ENCODE measurements around the gene MVB12A.

The MVB12A gene

GRCh38 chr19:17421942-17422341, 2.1 kb downstream of the MVB12A start:
- Histone ChIP-seq H3K36me3 (ENCODE audit: control insufficient read depth, insufficient read depth, low read length) (no peaks in the 10 kb centered on the region), H3K27ac (ENCODE audit: low read depth, low read length) (no peak overlapping the region), H3K9ac (ENCODE audit: low read length) (no peak overlapping the region), H3K4me1 (ENCODE audit: control insufficient read depth, insufficient read depth, low read length) (peaks cover 12% of the 10 kb centered on the region; the same call in 1 of the 2 replicates), H3K4me3 (ENCODE audit: low read depth, low read length) (no peak overlapping the region), H3K9me3 (ENCODE audit: control insufficient read depth, insufficient read depth, low read depth, low read length) (no peaks in the 10 kb centered on the region), H3K27me3 (ENCODE audit: control insufficient read depth, insufficient read depth, low read length) (no peaks in the 10 kb centered on the region)

GRCh38 chr19:17423429-17424208, 3.8 kb downstream of the MVB12A start:
- H3K27me3 ChIP-seq (ENCODE audit: control insufficient read depth, insufficient read depth, low read length) = no peaks in the 10 kb centered on the region
- H3K36me3 ChIP-seq (ENCODE audit: control insufficient read depth, insufficient read depth, low read length) = no peaks in the 10 kb centered on the region
- H3K4me1 ChIP-seq (ENCODE audit: control insufficient read depth, insufficient read depth, low read length) = peaks cover 12% of the 10 kb centered on the region; the same call in 1 of the 2 replicates
- H3K9me3 ChIP-seq (ENCODE audit: control insufficient read depth, insufficient read depth, low read depth, low read length) = no peaks in the 10 kb centered on the region
- H3K27ac ChIP-seq (ENCODE audit: low read depth, low read length) = no peak overlapping the region
- no peak overlapping the region for H3K4me3 ChIP-seq (ENCODE audit: low read depth, low read length)
- H3K9ac ChIP-seq (ENCODE audit: low read length) = no peak overlapping the region

GRCh38 chr19:17424743-17425365, 5.0 kb downstream of the MVB12A start:
- Histone ChIP-seq H3K4me1 (ENCODE audit: control insufficient read depth, insufficient read depth, low read length) (peaks cover 5% of the 10 kb centered on the region; the same call in 1 of the 2 replicates), H3K27me3 (ENCODE audit: control insufficient read depth, insufficient read depth, low read length) (no peaks in the 10 kb centered on the region), H3K4me3 (ENCODE audit: low read depth, low read length) (peak overlapping the region; percentile 52), H3K27ac (ENCODE audit: low read depth, low read length) (no peak overlapping the region), H3K36me3 (ENCODE audit: control insufficient read depth, insufficient read depth, low read length) (no peaks in the 10 kb centered on the region), H3K9me3 (ENCODE audit: control insufficient read depth, insufficient read depth, low read depth, low read length) (no peaks in the 10 kb centered on the region), H3K9ac (ENCODE audit: low read length) (no peak overlapping the region)

GRCh38 chr19:17429641-17430113, 9.8 kb downstream of the MVB12A start:
- H3K27me3 ChIP-seq (ENCODE audit: control insufficient read depth, insufficient read depth, low read length) = no peaks in the 10 kb centered on the region
- 0 out of 2 replicates have a peak, but pooled peaks cover 2% of the 10 kb centered on the region for H3K4me1 ChIP-seq (ENCODE audit: control insufficient read depth, insufficient read depth, low read length)
- no peaks in the 10 kb centered on the region for H3K9me3 ChIP-seq (ENCODE audit: control insufficient read depth, insufficient read depth, low read depth, low read length)
- H3K36me3 ChIP-seq (ENCODE audit: control insufficient read depth, insufficient read depth, low read length) = no peaks in the 10 kb centered on the region
- H3K27ac ChIP-seq (ENCODE audit: low read depth, low read length) = no peak overlapping the region
- H3K4me3 ChIP-seq (ENCODE audit: low read depth, low read length) = no peak overlapping the region
- H3K9ac ChIP-seq (ENCODE audit: low read length) = no peak overlapping the region

GRCh38 chr19:17431417-17431816, 11.6 kb downstream of the MVB12A start:
- Histone ChIP-seq H3K9me3 (ENCODE audit: control insufficient read depth, insufficient read depth, low read depth, low read length) (no peaks in the 10 kb centered on the region), H3K27me3 (ENCODE audit: control insufficient read depth, insufficient read depth, low read length) (no peaks in the 10 kb centered on the region), H3K4me1 (ENCODE audit: control insufficient read depth, insufficient read depth, low read length) (no peaks in the 10 kb centered on the region), H3K9ac (ENCODE audit: low read length) (no peak overlapping the region), H3K4me3 (ENCODE audit: low read depth, low read length) (no peak overlapping the region), H3K27ac (ENCODE audit: low read depth, low read length) (no peak overlapping the region), H3K36me3 (ENCODE audit: control insufficient read depth, insufficient read depth, low read length) (no peaks in the 10 kb centered on the region)

- Histone ChIP-seq H3K9ac (ENCODE audit: low read length) (no peak overlapping the region), H3K36me3 (ENCODE audit: control insufficient read depth, insufficient read depth, low read length) (no peaks in the 10 kb centered on the region), H3K27ac (ENCODE audit: low read depth, low read length) (no peak overlapping the region), H3K4me3 (ENCODE audit: low read depth, low read length) (no peak overlapping the region), H3K4me1 (ENCODE audit: control insufficient read depth, insufficient read depth, low read length) (no peaks in the 10 kb centered on the region), H3K27me3 (ENCODE audit: control insufficient read depth, insufficient read depth, low read length) (no peaks in the 10 kb centered on the region), H3K9me3 (ENCODE audit: control insufficient read depth, insufficient read depth, low read depth, low read length) (no peaks in the 10 kb centered on the region)
Measured at GRCh38 chr19:17435218-17435617, 15.4 kb downstream of the MVB12A start.

- no peak overlapping the region for H3K27ac ChIP-seq (ENCODE audit: low read depth, low read length)
- H3K4me3 ChIP-seq (ENCODE audit: low read depth, low read length) = no peak overlapping the region
- no peaks in the 10 kb centered on the region for H3K36me3 ChIP-seq (ENCODE audit: control insufficient read depth, insufficient read depth, low read length)
- no peaks in the 10 kb centered on the region for H3K4me1 ChIP-seq (ENCODE audit: control insufficient read depth, insufficient read depth, low read length)
- H3K9me3 ChIP-seq (ENCODE audit: control insufficient read depth, insufficient read depth, low read depth, low read length) = no peaks in the 10 kb centered on the region
- no peaks in the 10 kb centered on the region for H3K27me3 ChIP-seq (ENCODE audit: control insufficient read depth, insufficient read depth, low read length)
- H3K9ac ChIP-seq (ENCODE audit: low read length) = no peak overlapping the region
Measured at GRCh38 chr19:17436094-17436873, 16.4 kb downstream of the MVB12A start.

GRCh38 chr19:17436874-17437267, 17.0 kb downstream of the MVB12A start:
- Histone ChIP-seq H3K4me1 (ENCODE audit: control insufficient read depth, insufficient read depth, low read length) (no peaks in the 10 kb centered on the region), H3K27ac (ENCODE audit: low read depth, low read length) (no peak overlapping the region), H3K36me3 (ENCODE audit: control insufficient read depth, insufficient read depth, low read length) (no peaks in the 10 kb centered on the region), H3K4me3 (ENCODE audit: low read depth, low read length) (no peak overlapping the region), H3K9ac (ENCODE audit: low read length) (no peak overlapping the region), H3K9me3 (ENCODE audit: control insufficient read depth, insufficient read depth, low read depth, low read length) (no peaks in the 10 kb centered on the region), H3K27me3 (ENCODE audit: control insufficient read depth, insufficient read depth, low read length) (no peaks in the 10 kb centered on the region)

- no peaks in the 10 kb centered on the region for H3K36me3 ChIP-seq (ENCODE audit: control insufficient read depth, insufficient read depth, low read length)
- H3K9me3 ChIP-seq (ENCODE audit: control insufficient read depth, insufficient read depth, low read depth, low read length) = no peaks in the 10 kb centered on the region
Measured at GRCh38 chr19:17441241-17442021, 21.6 kb downstream of the MVB12A start.

GRCh38 chr19:17445526-17446165, 25.8 kb downstream of the MVB12A start:
- Histone ChIP-seq H3K9me3 (ENCODE audit: control insufficient read depth, insufficient read depth, low read depth, low read length) (no peaks in the 10 kb centered on the region), H3K4me1 (ENCODE audit: control insufficient read depth, insufficient read depth, low read length) (no peaks in the 10 kb centered on the region), H3K27me3 (ENCODE audit: control insufficient read depth, insufficient read depth, low read length) (peaks cover 42% of the 10 kb centered on the region), H3K4me3 (ENCODE audit: low read depth, low read length) (no peak overlapping the region), H3K9ac (ENCODE audit: low read length) (no peak overlapping the region), H3K36me3 (ENCODE audit: control insufficient read depth, insufficient read depth, low read length) (no peaks in the 10 kb centered on the region), H3K27ac (ENCODE audit: low read depth, low read length) (no peak overlapping the region)

More at GRCh38 chr19:17441241-17442021, 21.6 kb downstream of the MVB12A start:
- Histone ChIP-seq H3K4me1 (ENCODE audit: control insufficient read depth, insufficient read depth, low read length) (no peaks in the 10 kb centered on the region), H3K9ac (ENCODE audit: low read length) (no peak overlapping the region), H3K27me3 (ENCODE audit: control insufficient read depth, insufficient read depth, low read length) (peaks cover 16% of the 10 kb centered on the region), H3K4me3 (ENCODE audit: low read depth, low read length) (no peak overlapping the region), H3K27ac (ENCODE audit: low read depth, low read length) (no peak overlapping the region)

All from HUES6 (cell line).